NCI-H524 treated with DMSO at 0.1 percent for 48 hours (cell line): Measurements from ENCODE around the gene OR2AE1.
A peak's percentile ranks its signal among the peaks of the same experiment; 100 is the strongest.
"Not testable (repeated sequence)": the region's sequence is repeated elsewhere in the genome, so short reads cannot be mapped to it uniquely, and the experiment has no call there.

Experiments
- DNase-seq: peaks from one replicate; lab custom pipeline; 2025; lab: John Stamatoyannopoulos, UW

OR2AE1 gene

GRCh38 chr7:99876933-99877332 is at the start of gene OR2AE1:
Gene OR2AE1 (minus strand): TSS chr7:99877033. CDS start chr7:99877033, 0 bp downstream.
- DNase-seq = no peak

GRCh38 chr7:99926321-99926720 is 49.5 kb upstream of the OR2AE1 start:
- DNase-seq = no peak

GRCh38 chr7:99923200-99923599 is 46.4 kb upstream of the OR2AE1 start:
- no peak for DNase-seq

GRCh38 chr7:99920149-99920548 is 43.3 kb upstream of the OR2AE1 start:
- DNase-seq = no peak

- DNase-seq = no peak
Observed at GRCh38 chr7:99919814-99920112, 42.9 kb upstream of the OR2AE1 start.

- DNase-seq = peak; percentile 72
Observed at GRCh38 chr7:99918959-99919813, 42.4 kb upstream of the OR2AE1 start, which contains the start of gene TRIM4. Gene TRIM4 (minus strand): TSS chr7:99919530. CDS start chr7:99919401, 129 bp downstream.

GRCh38 chr7:99910976-99911375 is 34.1 kb upstream of the OR2AE1 start:
- no peak for DNase-seq

- no peak for DNase-seq
Observed at GRCh38 chr7:99901581-99901980, 24.7 kb upstream of the OR2AE1 start.

GRCh38 chr7:99899830-99900519 is 23.1 kb upstream of the OR2AE1 start:
- no peak for DNase-seq

GRCh38 chr7:99898836-99899235 is 22.0 kb upstream of the OR2AE1 start:
- no peak for DNase-seq

- no peak for DNase-seq
Observed at GRCh38 chr7:99898023-99898357, 21.2 kb upstream of the OR2AE1 start.

GRCh38 chr7:99897322-99898022 is 20.6 kb upstream of the OR2AE1 start:
- DNase-seq = no peak

- DNase-seq = no peak
Observed at GRCh38 chr7:99894738-99895137, 17.9 kb upstream of the OR2AE1 start.

GRCh38 chr7:99893280-99893679 is 16.4 kb upstream of the OR2AE1 start:
- no peak for DNase-seq

GRCh38 chr7:99890348-99890747 is 13.5 kb upstream of the OR2AE1 start:
- DNase-seq = not testable (repeated sequence)

- not testable (repeated sequence) for DNase-seq
Observed at GRCh38 chr7:99888366-99888765, 11.5 kb upstream of the OR2AE1 start.

- DNase-seq = no peak
Observed at GRCh38 chr7:99881370-99881769, 4.5 kb upstream of the OR2AE1 start.

GRCh38 chr7:99876491-99876890 is 342 bp downstream of the OR2AE1 start:
- DNase-seq = no peak

GRCh38 chr7:99868246-99868645 is 8.6 kb downstream of the OR2AE1 start:
- no peak for DNase-seq

GRCh38 chr7:99867477-99867876 is 9.4 kb downstream of the OR2AE1 start:
- not testable (repeated sequence) for DNase-seq

- no peak for DNase-seq
Observed at GRCh38 chr7:99863847-99864440, 12.9 kb downstream of the OR2AE1 start.
